Measurements from ENCODE around the gene SPC25.

- TF ChIP-seq CCAR2 (IDR thresholded peaks at IDR 0.05; ENCODE audit: low read depth, low read length) (no peak), MAFG (tag; conservative IDR thresholded peaks at IDR 0.05) (no peak), EZH2 (IDR thresholded peaks at IDR 0.05; ENCODE audit: borderline replicate concordance, low read depth, low read length) (no peak), JUNB (CRISPR knock-in tag; conservative IDR thresholded peaks at IDR 0.05) (no peak)
Observed at GRCh38 chr2:168907940-168908662, 17.9 kb upstream of the SPC25 start.

Measured in K562 (cell line).